Omental fat pad (tissue), 4 donors: ENCODE data around the gene TCEAL8. TPM values are rescaled to one million over a fixed set of nuclear protein-coding genes. Genes with fewer than 3 reads are reported as not detected.

Experiments used
- ATAC-seq: fragments of 150-250 bp; one replicate; pipeline ENCODE4 v1.9.1; 2016; ENCODE audit warnings: mild to moderate bottlenecking, moderate library complexity; ENCODE audit not compliant: low FRiP score
- DNase-seq: peaks from one replicate; pipeline ENCODE4 v3.0.0-alpha.2; 2019; ENCODE audit warnings: low spot score
- total RNA-seq, 4 donors: library from RNA; depleted of rRNA; stranded (reverse); fragments of >200 nt; gene quantifications; one replicate each; pipeline ENCODE4 v1.1.0, GENCODE V29; 2016
- TF ChIP-seq, protein P1 (sequence below), 3 donors: fragments of 450-650 bp; IDR thresholded peaks; one replicate each; pipeline ENCODE4 v1.5.1; 2016 to 2017; ENCODE audit warnings: antibody characterized with exemption in 3 of 3, mild to moderate bottlenecking in 3 of 3, moderate library complexity in 2 of 3

The TCEAL8 gene, protein sequence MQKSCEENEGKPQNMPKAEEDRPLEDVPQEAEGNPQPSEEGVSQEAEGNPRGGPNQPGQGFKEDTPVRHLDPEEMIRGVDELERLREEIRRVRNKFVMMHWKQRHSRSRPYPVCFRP
- 10 to 100 TPM; 28.9 to 60.2 (median 49.7) TPM for total RNA-seq

DNA sequence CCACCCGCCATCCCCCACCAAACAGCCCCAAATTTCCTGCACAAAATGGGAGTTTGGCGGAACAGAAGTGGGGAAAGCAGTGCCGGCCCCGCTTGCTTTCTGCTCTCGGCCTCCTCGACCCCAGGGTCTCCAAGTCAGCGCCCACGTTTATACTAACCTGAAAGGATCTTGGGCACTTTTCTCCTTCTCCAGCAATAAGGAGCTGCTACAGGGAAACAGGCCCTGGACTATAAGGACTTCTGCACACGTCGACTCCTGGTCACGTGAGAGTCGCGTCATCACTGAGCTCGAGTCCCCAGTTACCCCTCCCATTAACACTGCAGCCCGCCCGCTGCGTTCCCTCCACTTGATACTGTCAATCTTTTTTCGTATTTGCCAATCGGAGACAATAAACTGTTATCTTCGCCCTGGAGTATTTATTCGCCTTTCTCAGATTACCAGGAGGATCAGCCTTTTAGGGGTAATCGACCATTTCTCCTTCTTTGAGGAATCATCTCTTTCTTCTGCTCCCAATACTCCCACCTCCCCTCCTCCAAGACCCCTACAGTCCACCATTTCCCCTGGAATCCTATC is at the start of gene TCEAL8:
TCEAL8 (minus strand) TSS at position 235 of the 573 bp plus-strand sequence. CDS start 1,176 bp downstream, outside the sequence.
- DNase-seq, result peak; percentile 54

DNA sequence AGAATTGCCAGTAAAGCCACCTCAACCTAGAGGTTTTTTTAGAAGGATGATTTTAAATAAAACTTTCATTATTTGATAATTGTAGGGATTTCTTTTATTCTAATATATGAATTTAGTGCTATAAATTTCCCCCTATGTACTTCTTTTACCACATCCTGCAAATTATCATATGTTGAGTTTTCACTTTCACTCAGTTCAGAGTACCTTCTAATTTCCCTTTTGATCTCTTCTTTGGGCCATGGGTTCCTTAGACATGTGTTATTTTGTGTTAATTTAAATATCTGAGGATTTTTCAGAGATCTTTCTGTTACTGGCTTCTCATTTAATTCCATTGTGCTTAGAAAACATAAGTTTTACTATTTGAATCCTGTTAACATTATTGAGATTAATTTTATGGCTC is 49.8 kb upstream of the TCEAL8 start:
- TF ChIP-seq, protein P1, sequence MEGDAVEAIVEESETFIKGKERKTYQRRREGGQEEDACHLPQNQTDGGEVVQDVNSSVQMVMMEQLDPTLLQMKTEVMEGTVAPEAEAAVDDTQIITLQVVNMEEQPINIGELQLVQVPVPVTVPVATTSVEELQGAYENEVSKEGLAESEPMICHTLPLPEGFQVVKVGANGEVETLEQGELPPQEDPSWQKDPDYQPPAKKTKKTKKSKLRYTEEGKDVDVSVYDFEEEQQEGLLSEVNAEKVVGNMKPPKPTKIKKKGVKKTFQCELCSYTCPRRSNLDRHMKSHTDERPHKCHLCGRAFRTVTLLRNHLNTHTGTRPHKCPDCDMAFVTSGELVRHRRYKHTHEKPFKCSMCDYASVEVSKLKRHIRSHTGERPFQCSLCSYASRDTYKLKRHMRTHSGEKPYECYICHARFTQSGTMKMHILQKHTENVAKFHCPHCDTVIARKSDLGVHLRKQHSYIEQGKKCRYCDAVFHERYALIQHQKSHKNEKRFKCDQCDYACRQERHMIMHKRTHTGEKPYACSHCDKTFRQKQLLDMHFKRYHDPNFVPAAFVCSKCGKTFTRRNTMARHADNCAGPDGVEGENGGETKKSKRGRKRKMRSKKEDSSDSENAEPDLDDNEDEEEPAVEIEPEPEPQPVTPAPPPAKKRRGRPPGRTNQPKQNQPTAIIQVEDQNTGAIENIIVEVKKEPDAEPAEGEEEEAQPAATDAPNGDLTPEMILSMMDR (IDR thresholded peaks at IDR 0.05), result no peak
- DNase-seq, result no peak
- no peak for ATAC-seq

More for the DNA sequence above, at the start of gene TCEAL8:
- TF ChIP-seq, protein P1 (IDR thresholded peaks at IDR 0.05), result no peak
- ATAC-seq, result peak; percentile 77

DNA sequence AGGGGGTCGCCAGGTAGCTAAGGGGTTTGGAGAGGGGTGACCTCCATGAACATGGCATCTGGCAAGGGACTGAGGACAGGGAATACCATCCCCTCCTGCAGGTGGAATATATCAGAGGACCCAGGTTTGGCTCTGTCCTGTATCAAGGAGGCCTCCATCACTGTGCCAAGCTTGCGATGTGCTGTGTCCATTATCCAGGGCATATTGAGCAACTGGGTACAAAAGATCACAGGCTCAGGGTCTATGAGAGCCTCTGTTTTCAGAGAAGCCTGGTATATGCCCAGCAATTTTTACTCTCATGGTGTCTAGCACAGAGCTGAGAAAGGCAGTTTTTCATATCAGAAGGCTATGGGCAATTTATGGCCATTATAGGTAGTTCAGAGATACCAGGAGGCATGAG is 38.2 kb upstream of the TCEAL8 start:
- TF ChIP-seq, protein P1 (IDR thresholded peaks at IDR 0.05), result no peak
- DNase-seq (no peak), ATAC-seq (no peak)

DNA sequence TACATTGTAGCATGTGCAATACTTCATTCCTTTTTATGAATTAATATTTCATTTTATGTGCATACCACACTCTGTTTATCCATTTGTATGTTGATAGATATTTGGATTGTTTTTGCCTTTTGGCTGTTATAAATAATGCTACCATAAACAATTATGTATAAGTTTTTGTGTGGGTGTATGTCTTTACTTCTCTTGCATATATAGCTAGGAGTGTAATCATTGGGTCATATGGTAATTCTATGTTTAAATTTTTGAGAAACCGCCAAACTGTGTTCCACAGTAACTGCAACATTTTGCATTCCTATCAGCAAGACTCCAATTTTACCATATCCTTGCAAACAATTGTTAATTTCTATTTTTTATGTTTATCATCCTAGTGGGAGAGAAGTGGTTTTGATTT is 24.7 kb upstream of the TCEAL8 start:
- DNase-seq, result no peak
- TF ChIP-seq, protein P1 (IDR thresholded peaks at IDR 0.05), result no peak
- ATAC-seq, result no peak

DNA sequence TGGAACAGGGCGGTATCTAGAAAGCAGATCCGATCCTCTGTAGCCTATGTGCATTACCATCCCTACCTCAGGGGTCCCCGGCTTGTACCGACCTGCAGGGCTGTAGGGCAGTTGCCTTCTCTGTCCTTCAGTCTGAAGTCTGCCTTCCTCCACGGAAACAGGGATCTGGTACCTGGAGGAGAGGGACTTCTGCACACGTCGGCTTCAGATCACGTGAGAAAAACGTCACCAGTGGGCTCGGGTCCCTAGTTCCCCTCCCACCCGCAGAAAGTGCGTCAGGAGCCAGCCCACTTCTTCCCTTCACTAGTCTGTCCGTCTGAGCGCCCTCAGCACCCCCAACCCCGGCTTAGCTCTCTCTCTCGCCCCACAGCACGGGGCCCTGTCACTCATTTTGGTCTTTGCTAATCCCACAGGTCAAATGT is 21.6 kb upstream of the TCEAL8 start, which contains the start of gene TCEAL5:
TCEAL5 (minus strand) TSS at position 170 of the 422 bp plus-strand sequence. CDS start 2,187 bp downstream, outside the sequence.
- ATAC-seq (peak; percentile 66), DNase-seq (no peak)
- TF ChIP-seq, protein P1 (IDR thresholded peaks at IDR 0.05), result no peak

DNA sequence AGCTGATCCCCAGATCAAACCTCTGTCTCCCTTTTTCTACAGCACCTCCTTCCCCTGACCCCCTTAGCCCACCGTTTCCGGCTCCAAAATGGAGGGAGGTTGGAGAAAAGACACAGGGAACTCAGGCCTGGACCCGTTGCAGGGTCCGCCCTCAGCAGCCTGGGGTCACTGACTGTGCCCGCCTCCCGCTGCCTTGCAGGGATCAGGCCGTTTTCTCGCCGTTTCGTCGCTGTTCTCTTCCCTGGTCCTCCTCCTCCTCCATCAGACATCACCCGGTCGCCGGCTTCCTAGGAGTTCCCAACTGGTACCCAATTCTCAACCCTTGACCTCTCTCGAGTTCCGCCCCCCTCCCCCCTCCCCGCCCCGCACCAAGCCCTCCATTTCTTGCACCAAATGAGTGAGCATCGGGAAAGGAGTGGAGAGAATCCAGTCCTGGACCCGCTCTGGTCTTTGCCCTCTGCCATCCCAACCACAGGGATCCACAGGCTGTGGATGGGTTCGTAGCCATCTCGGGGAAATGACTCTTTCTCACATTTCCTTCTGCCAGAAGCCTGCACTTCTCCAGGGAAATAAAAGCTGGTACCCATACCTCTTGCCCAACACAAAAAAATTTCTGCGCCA is 21.1 kb upstream of the TCEAL8 start:
- TF ChIP-seq, protein P1 (IDR thresholded peaks at IDR 0.05), result no peak
- ATAC-seq (peak; percentile 19), DNase-seq (no peak)
